OCI-LY3 (cell line): Measurements from ENCODE around the gene ITPR3.

ENCODE experiments used
- H2AFZ ChIP-seq: fragments of 200-600, 300-600 bp; shearing (Covaris generic); 2 replicates; pipeline ENCODE4 v1.6.0; 2014; ENCODE audit warnings: antibody characterized with exemption, low read depth, low read length
- H3K27ac ChIP-seq: fragments of 200-600, 300-600 bp; sonication (generic); 2 replicates; pipeline ENCODE4 v1.5.1; 2014; ENCODE audit warnings: mild to moderate bottlenecking, low read length, moderate library complexity, mixed read lengths
- H3K27me3 ChIP-seq: fragments of 200-600, 300-600 bp; sonication (generic); 2 replicates; pipeline ENCODE4 v1.6.1; 2014; ENCODE audit warnings: low read depth, low read length, mixed read lengths
- H3K36me3 ChIP-seq: fragments of 200-600, 300-600 bp; sonication (generic); replicated peaks from 2 replicates; pipeline ENCODE3; 2014; ENCODE audit warnings: low read depth, low read length, mixed read lengths
- H3K4me1 ChIP-seq: fragments of 300-600, 200-600 bp; sonication (generic); 2 replicates; pipeline ENCODE4 v1.6.1; 2014; ENCODE audit warnings: low read length, mixed read lengths
- H3K4me2 ChIP-seq: fragments of 200-600, 300-600 bp; sonication (generic); 2 replicates; pipeline ENCODE4 v1.6.1; 2014; ENCODE audit warnings: low read length, mixed read lengths
- H3K4me3 ChIP-seq: fragments of 300-600, 200-600 bp; sonication (generic); 2 replicates; pipeline ENCODE4 v1.5.1; 2014; ENCODE audit warnings: antibody characterized with exemption, mild to moderate bottlenecking, low read length, moderate library complexity
- H3K79me2 ChIP-seq: fragments of 300-600, 200-600 bp; shearing (Covaris generic); 2 replicates; pipeline ENCODE4 v1.6.1; 2014; ENCODE audit warnings: mild to moderate bottlenecking, low read length, mixed read lengths
- H3K9ac ChIP-seq: fragments of 300-600, 200-600 bp; shearing (Covaris generic); 2 replicates; pipeline ENCODE4 v1.6.0; 2014; ENCODE audit warnings: mild to moderate bottlenecking, low read length, moderate library complexity
- H3K9me3 ChIP-seq: fragments of 200-600, 300-600 bp; shearing (Covaris generic); 2 replicates; pipeline ENCODE4 v1.6.1; 2014; ENCODE audit warnings: low read length, mixed read lengths; ENCODE audit not compliant: insufficient read depth
- H4K20me1 ChIP-seq: fragments of 200-600, 300-600 bp; sonication (generic); 2 replicates; pipeline ENCODE4 v1.6.1; 2016; ENCODE audit warnings: low read length, mixed read lengths; ENCODE audit not compliant: insufficient read depth
- CTCF ChIP-seq: fragments of 200-600, 300-600 bp; sonication (generic); IDR thresholded peaks from 2 replicates; pipeline ENCODE4 v1.5.1; 2014; ENCODE audit warnings: antibody characterized with exemption, low read length, low read depth
- EZH2phosphoT487 ChIP-seq: fragments of 200-600 bp; shearing (Covaris generic); IDR thresholded peaks from 2 replicates; pipeline ENCODE4 v1.6.1; 2018; ENCODE audit warnings: antibody characterized with exemption, mixed run types, low read depth

The ITPR3 gene

DNA sequence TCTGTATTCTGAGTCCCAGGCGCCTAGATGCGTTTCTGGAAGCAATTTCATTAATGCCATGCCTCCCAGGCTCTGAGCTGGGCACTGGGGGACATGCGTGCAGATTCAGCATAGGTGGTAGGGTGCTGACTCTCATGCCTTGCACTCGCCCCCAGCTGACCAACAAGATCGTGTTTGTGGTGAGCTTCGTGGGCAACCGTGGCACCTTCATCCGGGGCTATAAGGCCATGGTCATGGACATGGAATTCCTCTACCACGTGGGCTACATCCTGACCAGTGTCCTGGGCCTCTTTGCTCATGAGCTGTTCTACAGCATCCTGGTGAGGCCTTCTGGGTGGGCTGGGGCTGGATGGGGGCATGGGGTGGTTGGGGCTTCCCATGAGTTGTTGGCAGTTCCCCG, 68.8 kb downstream of the ITPR3 start:
- no peak overlapping the region for H3K4me3 ChIP-seq
- H3K79me2 ChIP-seq = no peaks in the 10 kb centered on the region
- H4K20me1 ChIP-seq = no peaks in the 10 kb centered on the region
- no peak overlapping the region for H3K9ac ChIP-seq
- TF ChIP-seq CTCF = no peak
- no peak for TF ChIP-seq EZH2phosphoT487
- no peaks in the 10 kb centered on the region for H3K36me3 ChIP-seq
- H3K27ac ChIP-seq = no peak overlapping the region
- no peaks in the 10 kb centered on the region for H3K27me3 ChIP-seq
- no peaks in the 10 kb centered on the region for H3K4me1 ChIP-seq
- H3K4me2 ChIP-seq = no peak overlapping the region
- H2AFZ ChIP-seq = no peak overlapping the region
- H3K9me3 ChIP-seq = no peaks in the 10 kb centered on the region

DNA sequence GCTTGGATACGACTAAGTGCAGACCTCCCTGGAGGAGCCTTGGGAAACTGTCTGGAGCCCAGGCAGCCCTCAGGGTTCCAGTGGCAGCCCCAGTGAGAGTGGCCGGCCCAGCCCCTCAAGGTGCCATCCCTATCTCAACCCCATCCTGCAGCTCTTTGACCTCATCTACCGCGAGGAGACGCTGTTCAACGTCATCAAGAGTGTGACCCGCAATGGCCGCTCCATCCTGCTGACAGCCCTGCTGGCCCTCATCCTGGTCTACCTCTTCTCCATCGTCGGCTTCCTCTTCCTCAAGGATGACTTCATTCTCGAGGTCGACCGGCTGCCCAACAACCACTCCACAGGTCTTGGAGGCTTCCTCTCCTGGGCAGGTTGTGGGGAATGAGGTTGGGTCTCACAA, 69.6 kb downstream of the ITPR3 start:
- no peaks in the 10 kb centered on the region for H3K79me2 ChIP-seq
- H3K27me3 ChIP-seq = no peaks in the 10 kb centered on the region
- H3K4me1 ChIP-seq = no peaks in the 10 kb centered on the region
- no peak overlapping the region for H3K27ac ChIP-seq
- H2AFZ ChIP-seq = no peak overlapping the region
- H3K4me2 ChIP-seq = no peak overlapping the region
- no peak overlapping the region for H3K4me3 ChIP-seq
- TF ChIP-seq EZH2phosphoT487 = no peak
- no peak for TF ChIP-seq CTCF
- no peaks in the 10 kb centered on the region for H3K9me3 ChIP-seq
- H3K9ac ChIP-seq = no peak overlapping the region
- no peaks in the 10 kb centered on the region for H4K20me1 ChIP-seq
- H3K36me3 ChIP-seq = peaks cover 3% of the 10 kb centered on the region

DNA sequence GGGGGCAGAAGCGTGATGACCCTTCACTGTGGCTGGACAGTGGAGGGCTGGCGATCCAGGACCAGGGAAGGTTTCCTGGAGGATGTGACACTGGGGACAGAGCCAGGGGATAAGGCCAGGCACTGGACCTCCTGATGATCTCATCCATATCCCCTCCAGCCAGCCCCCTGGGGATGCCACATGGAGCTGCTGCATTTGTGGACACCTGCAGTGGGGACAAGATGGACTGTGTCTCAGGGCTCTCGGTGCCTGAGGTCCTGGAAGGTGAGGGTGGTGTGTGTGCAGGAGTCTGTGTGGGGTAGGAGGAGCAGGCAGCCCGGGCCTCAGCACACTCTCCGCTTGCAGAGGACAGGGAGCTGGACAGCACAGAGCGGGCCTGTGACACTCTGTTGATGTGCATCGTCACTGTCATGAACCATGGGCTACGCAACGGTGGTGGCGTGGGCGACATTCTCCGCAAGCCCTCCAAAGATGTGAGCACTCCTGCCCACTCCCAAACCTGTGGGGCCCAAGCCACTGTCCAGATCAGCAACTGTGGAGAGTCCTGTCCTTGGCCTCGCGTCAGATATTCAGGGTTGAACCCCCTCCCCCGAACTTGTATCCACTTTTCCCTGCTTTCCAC, 70.4 kb downstream of the ITPR3 start:
- Histone ChIP-seq H3K4me3 (no peak overlapping the region), H3K27me3 (no peaks in the 10 kb centered on the region), H3K4me2 (no peak overlapping the region), H3K9ac (no peak overlapping the region), H4K20me1 (no peaks in the 10 kb centered on the region), H3K9me3 (no peaks in the 10 kb centered on the region), H3K27ac (no peak overlapping the region), H3K4me1 (no peaks in the 10 kb centered on the region), H3K79me2 (no peaks in the 10 kb centered on the region), H3K36me3 (peaks cover 9% of the 10 kb centered on the region), H2AFZ (no peak overlapping the region)
- TF ChIP-seq EZH2phosphoT487 = no peak
- TF ChIP-seq CTCF = no peak

GRCh38 chr6:33692078-33692759, 71.1 kb downstream of the ITPR3 start:
- no peaks in the 10 kb centered on the region for H4K20me1 ChIP-seq
- no peaks in the 10 kb centered on the region for H3K4me1 ChIP-seq
- H3K27me3 ChIP-seq = no peaks in the 10 kb centered on the region
- no peak overlapping the region for H2AFZ ChIP-seq
- no peak overlapping the region for H3K4me3 ChIP-seq
- no peak for TF ChIP-seq EZH2phosphoT487
- no peak for TF ChIP-seq CTCF
- no peaks in the 10 kb centered on the region for H3K9me3 ChIP-seq
- H3K79me2 ChIP-seq = no peaks in the 10 kb centered on the region
- peaks cover 9% of the 10 kb centered on the region for H3K36me3 ChIP-seq
- no peak overlapping the region for H3K4me2 ChIP-seq
- no peak overlapping the region for H3K27ac ChIP-seq
- no peak overlapping the region for H3K9ac ChIP-seq
